GM21737 (cell line): ENCODE measurements around the gene MEAF6.

Experiments
- ATAC-seq: cut with Tn5 transposase; IDR thresholded peaks from one replicate; pipeline ENCODE4 v1.9.1; 2021; ENCODE audit warnings: mild to moderate bottlenecking, moderate library complexity; ENCODE audit not compliant: unreplicated experiment

The MEAF6 gene

GRCh38 chr1:37474697-37475379, 39.7 kb downstream of the MEAF6 start:
- ATAC-seq, result peak; percentile 4

- peak; percentile 60 for ATAC-seq
These were observed 40.4 kb downstream of the MEAF6 start, which contains the start of gene ZC3H12A for GRCh38 chr1:37474046-37474696. Gene ZC3H12A, plus strand, starts transcription at chr1:37474580. Its CDS starts 917 bp downstream, at chr1:37475497.

- no peak for ATAC-seq
These were observed 41.0 kb downstream of the MEAF6 start for GRCh38 chr1:37473431-37474045.

- no peak for ATAC-seq
These were observed 41.6 kb downstream of the MEAF6 start for GRCh38 chr1:37472994-37473393.

- no peak for ATAC-seq
These were observed 42.3 kb downstream of the MEAF6 start for GRCh38 chr1:37472281-37472680.

- ATAC-seq, result no peak
These were observed 43.0 kb downstream of the MEAF6 start for GRCh38 chr1:37471345-37472231.

GRCh38 chr1:37469386-37469785, 45.2 kb downstream of the MEAF6 start:
- no peak for ATAC-seq

- ATAC-seq, result no peak
These were observed 46.5 kb downstream of the MEAF6 start for GRCh38 chr1:37468037-37468436.

- no peak for ATAC-seq
These were observed 48.7 kb downstream of the MEAF6 start for GRCh38 chr1:37465593-37466517.

- no peak for ATAC-seq
These were observed 50.1 kb downstream of the MEAF6 start for GRCh38 chr1:37464443-37464842.

- ATAC-seq, result no peak
These were observed 52.7 kb downstream of the MEAF6 start for GRCh38 chr1:37461698-37462436.

- ATAC-seq, result no peak
These were observed 56.0 kb downstream of the MEAF6 start for GRCh38 chr1:37458551-37458950.

- ATAC-seq, result no peak
These were observed 58.0 kb downstream of the MEAF6 start for GRCh38 chr1:37456614-37457013.

GRCh38 chr1:37455516-37455915, 59.0 kb downstream of the MEAF6 start:
- ATAC-seq, result no peak

GRCh38 chr1:37453647-37454046, 60.9 kb downstream of the MEAF6 start:
- ATAC-seq, result no peak

GRCh38 chr1:37452416-37452815, 62.1 kb downstream of the MEAF6 start:
- no peak for ATAC-seq

GRCh38 chr1:37449936-37450335, 64.6 kb downstream of the MEAF6 start:
- no peak for ATAC-seq

- ATAC-seq, result no peak
These were observed 65.7 kb downstream of the MEAF6 start for GRCh38 chr1:37448691-37449417.

- no peak for ATAC-seq
These were observed 66.4 kb downstream of the MEAF6 start for GRCh38 chr1:37448185-37448584.
